Upper lobe of left lung (tissue), 6 donors: ENCODE measurements around the gene HGD. TPM values are rescaled to one million over a fixed set of nuclear protein-coding genes. Genes with fewer than 3 reads are reported as not detected.
A peak's percentile ranks its signal among the peaks of the same experiment; 100 is the strongest.
"Not testable (repeated sequence)": the region's sequence is repeated elsewhere in the genome, so short reads cannot be mapped to it uniquely, and the experiment has no call there.

Experiments
- ATAC-seq, 2 donors: fragments of 200-7000 bp; cut with Tn5 transposase; one replicate each; pipeline ENCODE4 v1.9.1; 2022; ENCODE audit warnings: mild to moderate bottlenecking in 2 of 2, moderate library complexity in 2 of 2; ENCODE audit not compliant: low FRiP score in 2 of 2
- DNase-seq, 2 donors: peaks; one replicate each; pipeline ENCODE4 v3.0.0-alpha.2; 2019 to 2020
- H3K27ac ChIP-seq, 4 donors: fragments of 200-600 bp; sonication (generic); one replicate each; pipeline ENCODE4 v1.5.1; 2016 to 2019
- H3K27me3 ChIP-seq, 4 donors: fragments of 200-600 bp; sonication (generic); one replicate each; pipeline ENCODE4 v1.5.1; 2017 to 2019
- H3K36me3 ChIP-seq, 4 donors: fragments of 200-600 bp; sonication (generic); one replicate each; pipeline ENCODE4 v1.5.1; 2016 to 2019
- H3K4me1 ChIP-seq, 4 donors: fragments of 200-600 bp; sonication (generic); one replicate each; pipeline ENCODE4 v1.5.1; 2018 to 2019
- H3K4me3 ChIP-seq, 4 donors: fragments of 200-600 bp; sonication (generic); one replicate each; pipeline ENCODE4 v1.5.1; 2017 to 2019; ENCODE audit warnings: mild to moderate bottlenecking in 2 of 4, moderate library complexity in 1 of 4
- H3K9me3 ChIP-seq, 4 donors: fragments of 200-600 bp; sonication (generic); one replicate each; pipeline ENCODE4 v1.5.1; 2018 to 2019
- CTCF ChIP-seq, 6 experiments: fragments of 450-650 bp in 4 of 6; fragments of 200-600 bp in 2 of 6; sonication (generic) in 2 of 6; IDR thresholded peaks; one replicate each; pipeline ENCODE4 v1.5.1; 2016 to 2019; ENCODE audit warnings: antibody characterized with exemption in 6 of 6
- EP300 ChIP-seq, 4 donors: sonication (generic); formaldehyde crosslinking; IDR thresholded peaks; one replicate each; pipeline ENCODE4 v1.5.1; 2017; ENCODE audit warnings: antibody characterized with exemption in 4 of 4, control low read depth in 2 of 4
- POLR2A ChIP-seq, 4 donors: fragments of 450-650 bp; IDR thresholded peaks; one replicate each; pipeline ENCODE4 v1.5.1; 2016 to 2017; ENCODE audit warnings: antibody characterized with exemption in 4 of 4, mild to moderate bottlenecking in 2 of 4
- POLR2AphosphoS5 ChIP-seq, 2 donors: sonication (generic); formaldehyde crosslinking; IDR thresholded peaks; one replicate each; pipeline ENCODE4 v1.5.1; 2017; ENCODE audit warnings: antibody characterized with exemption in 2 of 2
- WGBS, 2 donors: methylation state at CpG; one replicate each; pipeline ENCODE4 v1.1.5; 2017 to 2018; 5-methylcytosine and 5-hydroxymethylcytosine counted together
- total RNA-seq, 6 donors: library from RNA; depleted of rRNA in 4 of 6; stranded (reverse); fragments of >200 nt in 4 of 6; gene quantifications; one replicate each; pipeline versions ENCODE4 v1.1.0 to v1.2.1, GENCODE V29; 2016 to 2021
- donor health status: DM: no; HTN: no; CAD: no; lungs with moderate emphysema.
- donor health status: DM: no; HTN: yes; CAD: no; lungs with severe emphysema.

The HGD gene
- total RNA-seq, 6 donors from 2014 or later, result 0.89 to 45.1 (median 2.6) TPM

GRCh38 chr3:120641696-120642246 is 40.3 kb downstream of the HGD start:
- Histone ChIP-seq H3K4me3 (no peak overlapping the region), H3K27ac (no peak overlapping the region), H3K9me3 (no peaks in the 10 kb centered on the region), H3K4me1 (no peaks in the 10 kb centered on the region), H3K27me3 (no peaks in the 10 kb centered on the region), H3K36me3 (no peaks in the 10 kb centered on the region)
- 94 to 95% methylated on average over 2 of the region's 2 CpGs for WGBS, 2 donors
- ATAC-seq (no peak), DNase-seq (no peak)
- no peak for TF ChIP-seq CTCF (IDR thresholded peaks at IDR 0.05)

GRCh38 chr3:120640231-120640630 is 41.8 kb downstream of the HGD start:
- Histone ChIP-seq H3K27ac (no peak overlapping the region), H3K4me3 (no peak overlapping the region), H3K36me3 (no peaks in the 10 kb centered on the region), H3K27me3 (no peaks in the 10 kb centered on the region), H3K4me1 (peaks cover 0 to 2% (median 0%) of the 10 kb centered on the region in 4 donors), H3K9me3 (no peaks in the 10 kb centered on the region)
- TF ChIP-seq POLR2A (IDR thresholded peaks at IDR 0.05) (no peak), POLR2AphosphoS5 (IDR thresholded peaks at IDR 0.05) (no peak), EP300 (IDR thresholded peaks at IDR 0.05) (no peak), CTCF (IDR thresholded peaks at IDR 0.05) (no peak)
- DNase-seq (no peak), ATAC-seq (no peak)
- WGBS, 2 donors, result 89 to 93% methylated on average over 1 of the region's 1 CpG

- not testable (repeated sequence) for H3K4me1 ChIP-seq, H3K27ac ChIP-seq, H3K4me3 ChIP-seq, H3K36me3 ChIP-seq, H3K27me3 ChIP-seq, DNase-seq, ATAC-seq, H3K9me3 ChIP-seq
- 92 to 99% methylated on average over 4 of the region's 4 CpGs for WGBS, 2 donors
These were observed 43.2 kb downstream of the HGD start for GRCh38 chr3:120638820-120639219.

DNA sequence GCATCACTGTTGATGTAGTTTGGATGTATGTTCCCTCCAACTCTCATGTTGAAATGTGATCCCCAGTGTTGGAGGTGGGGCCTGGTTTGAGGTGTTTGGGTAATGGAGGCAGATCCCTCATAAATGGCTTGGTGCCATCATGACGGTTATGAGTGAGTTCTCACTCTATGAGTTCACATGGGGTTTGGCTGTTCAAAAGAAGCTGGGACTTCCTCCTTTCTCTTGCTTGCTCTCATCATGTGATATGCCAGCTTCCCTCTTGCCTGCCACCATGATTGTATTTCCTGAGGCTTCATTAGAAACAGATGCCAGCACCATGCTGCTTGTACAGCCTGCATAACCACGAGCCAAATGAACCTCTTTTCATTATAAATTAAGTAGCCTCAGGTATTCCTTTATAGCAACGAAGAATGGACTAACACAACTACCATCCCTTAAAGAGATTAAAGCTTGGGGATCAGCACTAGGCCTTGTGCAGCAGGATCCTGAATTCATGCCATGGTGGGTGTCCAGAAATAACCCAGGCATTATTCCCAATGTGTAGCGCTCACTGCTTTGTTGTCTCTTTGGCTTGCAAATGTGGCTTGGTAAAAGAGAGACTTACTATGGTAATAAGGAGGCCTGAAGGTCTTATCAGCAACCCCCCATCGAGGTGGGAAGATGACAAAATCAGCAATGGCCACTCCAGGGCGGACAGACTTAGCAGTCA is 44.0 kb downstream of the HGD start:
- Histone ChIP-seq H3K36me3 (no peaks in the 10 kb centered on the region), H3K9me3 (no peaks in the 10 kb centered on the region), H3K27me3 (no peaks in the 10 kb centered on the region), H3K4me3 (no peak overlapping the region), H3K4me1 (peaks cover 0 to 2% (median 0%) of the 10 kb centered on the region in 4 donors), H3K27ac (no peak overlapping the region)
- DNase-seq, result peak in 1 of 2 donors; percentile 28
- no peak for TF ChIP-seq POLR2A (IDR thresholded peaks at IDR 0.05)
- TF ChIP-seq CTCF (IDR thresholded peaks at IDR 0.05), result no peak
- TF ChIP-seq POLR2AphosphoS5 (IDR thresholded peaks at IDR 0.05), result no peak
- TF ChIP-seq EP300 (IDR thresholded peaks at IDR 0.05), result no peak
- WGBS, 2 donors, result 77 to 78% methylated on average over 6 of the region's 6 CpGs
- ATAC-seq, result no peak

DNA sequence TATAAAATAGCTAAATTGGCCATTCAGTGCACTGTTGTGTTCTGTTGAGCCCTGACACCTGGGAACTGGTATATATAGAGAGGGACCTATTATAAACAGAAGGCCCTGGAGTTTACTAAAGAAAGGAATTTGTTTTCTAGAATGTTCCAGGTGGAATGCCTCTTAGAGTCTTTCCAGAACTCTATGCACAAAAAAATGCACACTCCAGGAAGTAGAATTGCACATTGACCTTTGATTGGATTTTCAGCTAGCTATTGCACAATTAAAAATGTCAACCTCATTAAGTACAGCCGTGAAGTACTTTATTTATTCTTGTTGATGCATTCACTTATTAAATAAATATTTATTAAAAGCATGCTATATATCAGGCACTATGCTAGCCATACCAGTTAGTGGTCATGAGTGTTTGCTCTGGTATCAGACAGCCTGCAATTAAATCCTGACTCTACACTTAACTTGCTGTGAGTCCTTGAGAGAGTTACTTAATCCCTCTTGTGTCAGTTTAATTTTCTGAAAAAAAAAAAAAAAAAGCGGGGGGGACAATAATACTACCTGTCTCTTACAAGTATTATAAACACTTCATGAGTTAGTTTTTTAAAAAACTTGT is 45.1 kb downstream of the HGD start:
- TF ChIP-seq POLR2AphosphoS5 (IDR thresholded peaks at IDR 0.05) (no peak), POLR2A (IDR thresholded peaks at IDR 0.05) (no peak), CTCF (IDR thresholded peaks at IDR 0.05) (no peak)
- Histone ChIP-seq H3K27me3 (no peaks in the 10 kb centered on the region), H3K4me1 (peaks cover 0 to 2% (median 0%) of the 10 kb centered on the region in 4 donors), H3K27ac (peak overlapping the region in 2 of 4 donors; percentile 12 to 58), H3K9me3 (no peaks in the 10 kb centered on the region), H3K36me3 (no peaks in the 10 kb centered on the region), H3K4me3 (no peak overlapping the region)
- DNase-seq (no peak), ATAC-seq (peak in 1 of 2 donors; percentile 44)
- WGBS, 2 donors, result 56 to 62% methylated on average over 2 of the region's 2 CpGs
